Hematopoietic multipotent progenitor cell treated with erythropoietin and hydrocortisone succinate and interleukin-3 and kit ligand, for 17 days (in vitro differentiated cells): Measurements from ENCODE around the gene DUSP22.
"Not testable (repeated sequence)": the region's sequence is repeated elsewhere in the genome, so short reads cannot be mapped to it uniquely, and the experiment has no call there.

Source experiments
- DNase-seq: peaks from one replicate; pipeline ENCODE4 v3.0.0-alpha.2; 2015; ENCODE audit warnings: low spot score

Gene DUSP22

DNA sequence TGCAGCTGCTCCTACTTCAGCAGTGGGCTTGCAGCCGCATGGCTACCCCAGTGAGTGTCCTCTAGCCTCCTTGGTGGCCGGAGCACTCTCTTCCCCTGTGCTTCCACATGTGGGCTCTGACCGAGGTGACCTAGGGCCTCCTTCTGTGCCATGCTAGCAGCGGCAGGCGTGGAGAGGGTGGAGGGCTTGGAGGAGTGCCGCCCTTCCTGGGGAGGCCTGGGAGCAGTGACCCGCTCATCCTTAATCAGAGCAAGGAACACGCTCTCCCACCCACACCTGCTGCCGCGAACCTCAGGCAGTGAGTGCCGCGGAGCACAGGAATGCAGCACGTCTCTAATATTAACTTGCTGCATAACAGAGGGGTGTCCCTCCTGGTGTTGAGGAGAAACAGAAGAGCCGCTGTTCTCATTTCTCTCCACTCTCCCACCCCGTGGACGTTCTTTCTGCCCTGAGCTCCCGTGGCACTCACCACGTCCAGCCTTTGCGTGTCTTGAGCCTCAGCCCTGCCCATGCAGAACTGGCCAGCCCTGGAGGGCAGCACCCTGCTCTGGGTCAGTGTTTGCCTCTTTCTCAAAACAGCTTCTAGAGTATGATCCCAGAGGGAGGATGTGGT lies 31.9 kb downstream of the DUSP22 start:
- DNase-seq, result no peak

DNA sequence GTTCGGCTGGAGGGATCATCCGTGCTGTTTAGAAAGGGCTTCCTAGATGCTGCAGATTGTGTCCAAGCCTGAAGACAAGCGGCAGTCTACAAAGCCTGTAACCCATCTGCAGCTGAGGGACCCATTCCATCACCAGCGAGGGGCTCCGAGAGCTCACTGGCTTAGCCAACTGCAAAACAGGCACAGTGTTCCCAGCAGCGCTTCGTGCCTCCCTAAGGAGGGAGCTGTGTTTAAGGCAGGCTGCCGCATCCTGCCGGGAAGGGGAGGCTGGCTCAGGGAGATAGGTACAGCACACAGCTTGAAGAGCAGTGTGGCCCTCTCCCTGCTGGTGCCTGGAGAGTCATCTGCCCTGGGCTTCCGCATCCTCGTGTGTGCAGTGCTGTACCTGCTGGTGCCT lies 32.4 kb downstream of the DUSP22 start:
- no peak for DNase-seq

DNA sequence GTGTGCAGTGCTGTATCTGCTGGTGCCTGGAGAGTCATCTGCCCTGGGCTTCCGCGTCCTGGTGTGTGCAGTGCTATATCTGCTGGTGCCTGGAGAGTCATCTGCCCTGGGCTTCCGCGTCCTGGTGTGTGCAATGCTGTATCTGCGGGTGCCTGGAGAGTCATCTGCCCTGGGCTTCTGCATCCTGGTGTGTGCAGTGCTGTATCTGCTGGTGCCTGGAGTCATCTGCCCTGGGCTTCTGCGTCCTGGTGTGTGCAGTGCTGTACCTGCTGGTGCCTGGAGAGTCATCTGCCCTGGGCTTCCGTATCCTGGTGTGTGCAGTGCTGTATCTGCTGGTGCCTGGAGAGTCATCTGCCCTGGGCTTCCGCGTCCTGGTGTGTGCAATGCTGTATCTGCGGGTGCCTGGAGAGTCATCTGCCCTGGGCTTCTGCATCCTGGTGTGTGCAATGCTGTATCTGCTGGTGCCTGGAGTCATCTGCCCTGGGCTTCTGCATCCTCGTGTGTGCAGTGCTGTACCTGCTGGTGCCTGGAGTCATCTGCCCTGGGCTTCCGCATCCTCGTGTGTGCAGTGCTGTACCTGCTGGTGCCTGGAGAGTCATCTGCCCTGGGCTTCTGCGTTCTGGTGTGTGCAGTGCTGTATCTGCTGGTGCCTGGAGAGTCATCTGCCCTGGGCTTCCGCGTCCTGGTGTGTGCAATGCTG lies 33.0 kb downstream of the DUSP22 start:
- not testable (repeated sequence) for DNase-seq

DNA sequence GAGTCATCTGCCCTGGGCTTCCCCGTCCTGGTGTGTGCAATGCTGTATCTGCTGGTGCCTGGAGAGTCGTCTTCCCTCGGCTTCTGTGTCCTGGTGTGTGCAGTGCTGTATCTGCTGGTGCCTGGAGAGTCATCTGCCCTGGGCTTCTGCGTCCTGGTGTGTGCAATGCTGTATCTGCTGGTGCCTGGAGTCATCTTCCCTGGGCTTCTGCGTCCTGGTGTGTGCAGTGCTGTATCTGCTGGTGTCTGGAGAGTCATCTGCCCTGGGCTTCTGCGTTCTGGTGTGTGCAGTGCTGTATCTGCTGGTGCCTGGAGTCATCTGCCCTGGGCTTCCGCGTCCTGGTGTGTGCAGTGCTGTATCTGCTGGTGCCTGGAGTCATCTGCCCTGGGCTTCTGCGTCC lies 33.8 kb downstream of the DUSP22 start:
- not testable (repeated sequence) for DNase-seq

DNA sequence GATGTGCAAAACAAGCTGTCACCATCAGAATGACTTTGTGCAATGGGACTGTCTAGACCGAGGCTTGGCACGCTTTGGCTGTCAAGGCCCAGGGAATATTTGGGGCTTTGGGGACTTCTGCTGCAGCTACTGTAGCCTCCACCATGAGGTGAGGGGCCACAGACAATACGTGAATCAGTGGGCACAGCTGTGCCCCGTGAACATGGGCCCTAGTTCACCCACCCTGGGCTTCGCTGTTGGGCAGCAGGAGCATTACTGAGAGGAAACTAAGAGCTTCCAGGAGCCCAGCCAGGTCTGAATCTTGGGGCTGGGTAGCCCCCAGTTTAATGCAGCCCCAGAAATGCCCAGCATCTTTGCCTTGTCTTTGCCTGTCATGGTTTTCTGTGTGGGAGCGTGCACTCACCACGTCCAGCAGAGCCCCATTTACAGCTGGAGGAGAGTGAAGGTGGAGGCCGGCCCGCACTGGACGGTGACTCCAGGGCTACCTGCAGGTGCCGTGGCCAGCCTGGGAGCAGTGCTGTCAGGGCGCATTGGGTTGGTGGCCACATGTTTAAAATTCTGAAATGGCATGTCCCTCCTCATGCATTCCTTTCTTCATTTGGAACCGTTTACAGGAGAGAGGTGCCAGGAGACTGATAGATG lies 34.7 kb downstream of the DUSP22 start:
- DNase-seq, result no peak

DNA sequence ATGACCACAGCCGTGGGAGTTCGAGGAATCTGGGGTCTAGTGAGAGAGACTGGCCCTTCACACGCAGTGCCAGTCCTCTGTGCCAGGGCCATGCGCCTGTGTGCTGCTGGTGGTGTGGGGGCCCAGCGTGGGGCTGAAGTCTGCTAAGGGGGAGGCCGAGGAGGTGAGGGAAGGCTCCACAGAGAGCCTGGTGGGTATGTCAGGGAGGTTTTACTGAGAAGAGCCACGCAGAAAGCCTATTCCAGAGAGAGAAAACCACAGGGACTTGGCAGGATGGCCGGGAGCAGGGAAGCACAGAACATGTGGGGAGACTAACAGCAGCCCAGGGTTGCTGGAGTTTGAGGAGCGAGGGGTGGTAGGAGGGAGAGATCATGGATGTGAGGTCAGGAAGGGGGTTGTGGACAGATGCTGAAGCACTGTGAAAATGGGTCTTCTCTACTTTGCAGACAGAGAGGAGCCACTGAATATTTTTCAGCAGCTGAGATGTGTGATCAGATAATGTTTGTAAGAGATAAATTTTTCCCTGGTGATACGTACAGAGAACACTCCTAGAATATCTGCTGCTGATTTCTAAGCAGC lies 35.3 kb downstream of the DUSP22 start:
- no peak for DNase-seq

DNA sequence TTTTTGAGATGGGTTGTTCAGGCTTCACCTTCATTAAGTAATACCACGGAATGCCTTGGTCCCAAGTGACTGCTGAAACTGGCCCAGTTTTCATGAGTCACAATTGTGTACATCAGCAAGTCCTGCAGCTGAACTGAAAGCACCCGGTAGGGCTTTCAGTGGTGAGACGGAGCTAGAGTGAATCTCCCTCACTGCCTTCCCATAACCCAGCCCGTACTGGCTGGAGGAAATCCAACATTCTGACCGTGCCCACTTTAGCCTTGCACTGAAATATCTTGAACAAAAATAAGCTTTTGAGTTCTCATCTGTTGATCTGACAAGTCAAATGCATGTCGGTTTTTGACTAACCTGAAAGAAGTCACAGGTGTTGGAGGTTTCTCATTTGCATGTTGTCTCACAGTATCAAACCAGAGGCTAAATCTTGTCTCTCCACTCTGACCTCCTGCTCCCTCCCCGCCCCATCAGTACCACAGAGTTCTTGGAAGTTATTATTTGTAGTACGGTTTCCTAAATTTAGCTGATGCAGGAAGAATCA lies 35.9 kb downstream of the DUSP22 start:
- no peak for DNase-seq

DNA sequence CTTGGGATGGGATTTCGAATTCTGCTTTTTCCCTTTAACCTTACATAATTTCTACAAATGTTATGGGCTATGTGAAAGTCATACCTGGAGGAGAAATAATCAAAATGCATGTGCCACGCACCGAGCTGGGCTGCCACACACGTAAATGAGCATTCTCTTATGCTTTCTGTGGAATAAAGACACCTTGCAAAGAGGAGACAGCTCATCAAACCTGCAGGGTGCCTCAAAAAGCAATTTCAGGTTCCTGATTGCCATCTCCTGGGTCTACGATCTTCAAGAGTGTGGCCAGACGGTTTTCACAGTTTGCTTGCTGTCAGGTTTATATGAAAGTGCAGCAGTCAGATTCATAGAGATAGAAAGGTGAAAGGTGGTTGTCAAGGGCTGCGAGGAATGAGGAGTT lies 36.6 kb downstream of the DUSP22 start:
- no peak for DNase-seq

DNA sequence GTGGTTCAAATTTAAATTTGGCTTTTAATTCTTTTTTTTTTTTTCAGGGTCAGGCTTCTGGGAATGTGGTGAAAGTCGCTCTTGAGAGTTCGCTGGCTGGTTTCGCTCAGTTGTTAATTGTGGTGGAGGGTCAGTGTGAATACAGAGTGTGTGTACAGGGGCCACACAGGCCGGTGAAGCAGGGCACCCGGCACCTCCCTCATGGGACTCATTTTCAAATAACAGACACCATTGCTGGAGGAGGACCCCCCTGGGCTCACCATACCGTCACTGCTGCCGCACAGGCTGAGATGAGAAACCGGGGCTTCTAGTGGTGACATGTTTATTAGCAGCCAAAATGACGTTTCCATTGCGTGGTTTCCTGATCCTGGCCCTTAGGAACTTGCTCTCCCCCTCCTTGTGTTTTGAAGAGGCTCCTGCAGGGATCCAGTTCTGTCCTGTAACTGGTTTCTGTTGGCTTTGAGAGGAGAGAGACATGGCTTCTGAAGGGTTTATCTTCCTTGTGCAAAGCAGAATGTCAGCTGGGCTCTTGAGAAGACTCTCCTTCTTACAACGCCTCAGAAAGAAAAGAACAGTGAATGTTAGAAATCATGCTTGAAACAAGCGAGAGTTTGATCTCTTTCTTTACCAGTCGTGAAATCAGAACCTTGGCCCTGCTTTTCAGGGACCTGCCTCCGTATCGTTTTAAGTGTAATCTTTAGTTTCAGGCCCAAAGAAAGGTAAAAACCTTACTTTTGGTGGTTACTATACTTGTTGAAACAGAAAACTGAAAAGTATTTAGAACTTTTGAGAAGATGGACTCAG lies 37.8 kb downstream of the DUSP22 start:
- no peak for DNase-seq

DNA sequence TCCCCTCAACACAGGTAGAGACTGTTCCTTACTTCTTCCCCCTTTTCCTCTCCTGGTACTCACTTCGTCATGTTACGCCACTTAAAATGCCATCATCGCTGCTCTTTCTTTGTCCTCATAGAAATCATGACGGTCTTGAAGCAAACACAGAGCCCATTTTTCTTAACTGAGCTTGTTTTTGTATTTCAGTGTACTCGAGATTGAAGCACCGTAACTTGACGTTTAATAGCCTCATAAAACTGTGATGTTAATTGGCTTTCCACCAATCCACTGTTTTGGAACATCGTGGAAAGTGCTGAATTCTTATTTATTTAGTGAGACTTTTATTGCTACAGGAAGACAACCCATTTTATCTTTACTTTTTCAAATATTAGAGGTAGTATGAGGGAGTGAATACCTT lies 38.7 kb downstream of the DUSP22 start:
- no peak for DNase-seq

DNA sequence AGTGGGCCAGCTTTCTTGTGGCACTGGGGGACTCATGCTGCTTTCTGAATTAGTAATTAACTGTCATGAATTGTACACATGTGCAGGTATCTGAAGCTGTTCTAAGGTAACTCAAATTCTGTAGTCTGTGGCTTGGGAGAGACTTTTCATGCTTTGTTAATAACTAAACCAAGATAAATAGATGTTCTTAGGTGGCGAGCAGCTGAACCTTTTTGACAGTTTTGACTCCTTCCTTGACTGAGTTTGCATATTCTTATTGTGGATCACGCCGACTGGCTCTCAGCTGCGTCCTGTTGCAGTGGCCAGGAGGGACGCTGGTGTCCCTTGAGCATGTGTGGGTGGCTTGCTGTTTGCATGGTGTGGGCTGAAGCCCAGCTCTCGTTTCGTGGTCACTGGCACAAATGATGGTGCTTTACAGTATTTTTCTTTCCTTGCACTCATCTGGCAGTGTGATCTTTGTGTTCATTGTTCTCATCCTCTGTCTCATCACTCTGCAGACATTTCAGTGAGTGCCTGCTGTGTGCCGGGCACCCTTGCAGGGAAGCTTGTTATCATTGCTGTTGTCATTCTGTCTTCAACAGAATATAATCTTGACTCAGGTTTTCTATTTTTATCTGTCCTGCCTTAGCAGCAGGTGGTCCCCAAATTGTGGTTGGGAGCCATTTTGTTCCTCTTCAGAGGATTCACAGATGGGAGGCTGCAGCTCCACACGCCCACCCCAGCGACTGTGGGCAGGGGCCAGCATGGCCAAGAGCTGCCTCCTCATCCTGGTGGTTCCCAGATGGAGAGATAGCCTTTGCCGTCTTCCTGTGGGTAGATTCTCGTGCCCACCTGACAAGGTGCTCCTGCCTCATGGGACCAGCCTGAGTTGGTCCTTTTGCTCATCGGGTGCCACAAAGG lies 39.6 kb downstream of the DUSP22 start:
- no peak for DNase-seq

DNA sequence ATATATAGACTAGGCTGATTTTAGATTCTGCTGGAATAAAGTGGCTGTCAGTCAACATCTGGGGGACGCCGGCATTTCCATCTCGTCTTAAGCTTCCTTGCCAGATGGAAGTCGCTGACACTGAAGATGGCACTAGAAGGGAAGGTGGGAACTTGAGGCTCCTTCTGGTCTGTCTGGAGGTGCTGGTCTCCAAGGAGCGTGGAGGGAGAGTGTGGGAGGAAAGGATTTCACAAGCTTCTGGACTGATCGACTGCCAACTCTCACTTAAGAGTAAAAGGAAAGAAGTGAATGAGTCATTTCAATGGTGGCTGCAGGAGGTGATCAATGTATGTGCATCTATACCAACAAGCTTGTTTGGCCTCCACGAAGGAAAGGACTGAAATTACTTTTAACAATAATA lies 40.4 kb downstream of the DUSP22 start:
- no peak for DNase-seq

DNA sequence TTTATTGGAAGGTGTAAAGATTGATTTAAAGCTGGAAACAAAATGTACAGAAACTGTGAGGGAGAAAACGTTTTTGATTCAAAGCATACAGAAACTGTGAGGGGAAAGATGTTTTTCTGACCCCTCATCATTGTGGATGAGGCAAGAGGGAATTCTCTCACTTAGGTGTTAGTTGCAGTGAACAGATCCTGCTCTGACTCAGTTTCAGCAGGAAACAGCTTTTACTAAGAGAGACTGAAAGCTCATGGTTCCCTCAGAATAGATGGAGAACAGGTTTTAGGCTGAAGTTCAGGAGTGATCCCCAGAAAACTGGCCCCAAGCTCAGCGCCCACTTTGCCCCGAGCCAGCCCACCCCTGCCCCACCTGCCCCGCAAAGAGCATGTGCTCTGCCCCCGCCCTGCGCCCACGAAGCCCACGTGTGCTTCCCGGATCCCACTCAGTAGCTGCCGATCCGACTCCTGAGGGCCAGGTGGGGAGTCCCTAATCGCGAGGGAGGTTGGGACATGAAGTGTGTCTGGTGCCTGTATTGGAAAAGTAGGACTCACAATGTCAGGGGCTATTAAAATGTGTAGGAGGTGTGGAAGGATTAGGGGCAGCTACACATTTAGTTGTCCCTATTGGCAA lies 41.2 kb downstream of the DUSP22 start:
- DNase-seq, result no peak

DNA sequence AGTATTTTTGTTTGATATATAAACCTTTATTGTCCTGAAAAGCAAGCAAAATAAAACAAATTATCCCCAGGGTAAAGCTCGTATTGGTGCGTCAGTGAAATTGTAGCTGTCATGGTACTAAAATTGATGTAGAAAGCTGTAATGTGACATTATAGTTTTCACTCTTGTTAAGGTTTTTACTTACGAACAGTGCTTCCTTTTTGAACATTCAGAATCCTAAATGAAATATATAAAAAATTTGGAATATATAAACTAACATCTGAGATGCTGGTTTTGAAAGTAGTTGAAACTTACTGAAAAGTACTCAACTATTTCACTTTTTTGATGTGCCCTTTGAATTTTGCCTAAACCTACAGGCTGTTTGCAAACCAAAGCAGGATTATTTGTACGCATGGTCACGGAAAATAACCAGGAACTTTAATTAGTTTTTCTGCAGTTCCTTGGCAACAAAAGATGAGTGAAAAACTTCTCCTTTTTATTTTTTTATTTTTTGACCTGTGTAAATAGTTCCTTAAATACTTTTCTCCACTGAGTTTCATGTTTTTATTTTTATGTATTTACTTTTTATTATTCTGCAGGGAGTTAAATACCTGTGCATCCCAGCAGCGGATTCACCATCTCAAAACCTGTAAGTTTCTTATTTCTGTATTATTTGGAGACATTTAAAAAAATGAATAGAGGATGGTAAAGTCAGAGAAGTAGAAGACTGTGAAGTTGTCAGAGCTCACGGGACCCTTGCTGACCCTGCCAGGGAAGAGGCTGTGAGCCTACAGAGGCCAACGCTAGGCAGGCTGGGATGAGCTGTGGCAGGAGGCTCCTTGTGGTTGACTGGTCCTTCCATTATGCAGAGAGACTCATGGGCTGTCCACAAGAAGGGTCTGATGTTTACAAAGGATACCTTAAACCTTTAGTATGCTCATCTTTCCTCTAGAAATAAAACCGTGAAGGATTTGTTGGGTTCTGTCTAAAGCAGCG lies 42.5 kb downstream of the DUSP22 start:
- no peak for DNase-seq

DNA sequence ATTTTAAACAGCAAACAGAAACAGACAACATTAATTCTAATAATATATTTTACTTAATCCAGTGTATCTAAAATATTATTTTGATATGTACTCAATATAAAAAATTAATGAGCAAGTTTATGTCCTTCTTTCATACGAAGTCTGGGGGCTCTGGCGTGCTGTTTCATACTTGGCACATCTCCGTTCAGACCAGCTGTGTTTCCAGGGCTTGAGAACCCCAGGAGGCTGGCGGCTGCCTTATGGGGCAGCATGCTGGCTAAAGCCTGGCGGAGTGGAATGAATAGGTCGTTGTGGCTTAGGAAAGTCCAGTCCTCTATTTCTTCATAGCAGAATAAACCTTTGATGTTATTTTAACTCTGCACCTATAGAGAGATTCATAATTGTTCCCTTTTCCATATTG lies 43.3 kb downstream of the DUSP22 start:
- DNase-seq, result no peak

DNA sequence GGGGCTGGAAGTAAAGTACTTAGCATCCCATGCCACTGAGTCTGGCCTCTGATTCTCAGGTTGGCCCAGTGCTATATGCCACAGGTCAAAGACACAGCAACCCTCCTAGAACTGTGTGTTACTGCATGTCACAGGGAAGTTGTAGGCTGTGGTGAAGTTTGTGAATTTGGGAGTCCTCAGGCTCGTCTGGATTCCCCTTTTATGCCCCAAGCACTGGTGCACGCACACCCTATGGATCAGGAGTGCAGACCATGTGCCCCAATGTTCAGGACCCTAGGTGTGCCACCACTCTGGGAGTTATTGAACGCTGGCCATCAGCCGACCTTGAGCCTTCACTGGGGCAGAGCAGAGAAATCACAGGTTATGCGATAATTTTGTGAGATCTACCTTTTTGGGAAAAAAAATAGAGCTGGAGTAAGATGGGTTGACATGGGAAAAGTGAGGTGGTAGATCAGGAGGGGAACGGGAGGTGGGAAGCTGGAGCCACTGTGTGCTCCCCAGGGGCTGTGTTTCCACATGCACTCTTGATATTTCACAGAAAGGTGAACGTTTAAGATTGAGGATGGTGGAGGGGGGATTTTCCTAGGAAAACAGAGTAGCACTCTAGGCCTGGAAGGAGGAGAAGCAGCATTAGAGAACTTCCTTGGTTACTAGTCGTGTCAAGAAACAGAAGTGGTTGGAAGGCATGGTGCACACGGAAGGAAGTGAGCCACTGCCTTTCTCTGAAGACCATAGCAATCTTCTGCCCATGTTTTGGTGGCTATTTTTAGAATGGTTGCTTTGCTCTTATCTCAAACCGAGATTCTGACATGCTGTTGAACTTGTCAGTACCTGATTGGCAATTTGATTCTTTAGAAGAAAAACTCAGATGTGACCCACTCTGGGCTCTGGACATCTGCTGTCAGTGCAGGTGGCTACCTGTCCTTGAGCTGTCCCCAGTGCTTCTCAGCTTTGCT lies 44.1 kb downstream of the DUSP22 start:
- no peak for DNase-seq

DNA sequence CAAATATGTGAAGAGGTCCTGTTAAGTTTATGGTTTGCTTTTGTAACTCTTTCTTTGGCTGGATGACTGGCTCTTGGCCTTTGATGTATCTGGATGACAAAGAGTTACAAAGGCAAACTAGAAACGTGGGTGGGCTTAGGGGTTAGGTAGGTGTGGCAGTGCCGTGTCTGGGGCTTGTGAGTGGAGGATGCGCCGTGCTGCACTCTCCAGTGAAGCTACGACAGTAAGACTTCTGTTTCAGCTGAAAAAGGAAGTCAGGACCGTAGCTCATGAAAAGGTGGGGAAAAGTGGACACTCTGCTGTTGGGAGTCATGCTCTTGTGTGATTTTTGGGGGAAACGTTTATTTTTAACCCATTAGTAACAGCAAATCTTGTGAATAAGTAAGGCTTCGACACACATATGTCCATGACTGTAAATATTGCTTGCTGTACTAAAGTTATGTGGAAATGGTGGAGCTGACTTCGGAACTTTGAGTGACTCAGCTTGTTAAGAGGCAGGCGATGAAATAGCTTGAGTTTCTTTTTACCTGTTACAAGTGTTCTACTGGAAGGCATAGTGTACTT lies 45.6 kb downstream of the DUSP22 start:
- DNase-seq, result no peak

DNA sequence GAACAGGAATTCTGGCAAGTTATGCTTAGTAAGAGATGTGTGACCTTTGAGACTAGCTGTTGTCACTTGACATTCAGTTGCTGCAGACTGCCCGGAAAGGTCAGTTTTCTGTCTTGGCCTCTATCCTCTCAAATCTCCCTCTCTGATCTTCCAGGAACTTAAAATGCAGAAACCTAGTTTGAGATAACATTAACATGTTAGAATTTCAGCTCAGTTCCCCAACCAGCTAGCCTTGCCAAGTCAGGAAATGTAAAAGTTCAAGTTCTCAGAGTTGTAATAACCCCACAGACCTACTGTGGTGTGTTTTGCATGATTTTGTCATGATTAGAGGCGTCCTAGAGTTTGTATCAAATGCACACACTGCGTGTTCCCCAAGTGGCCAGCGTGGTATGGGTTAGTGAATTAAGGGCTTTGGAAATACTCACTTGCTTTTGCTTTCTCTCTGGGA lies 46.6 kb downstream of the DUSP22 start:
- no peak for DNase-seq
